K562 (cell line): Measurements from ENCODE around the gene HNF4A. TPM values are rescaled to one million over a fixed set of nuclear protein-coding genes. Genes with fewer than 3 reads are reported as not detected.

ENCODE experiments used
- ATAC-seq: fragments of 200-7000 bp; cut with Tn5 transposase; 3 replicates; pipeline ENCODE4 v1.9.1; 2020; ENCODE audit warnings: moderate library complexity
- BruUV-seq: library from RNA; stranded (reverse); fragments of 400-500 nt; replicated peaks from 2 replicates; lab custom pipeline; 2021; lab: Mats Ljungman, UMichigan
- CTCF ChIA-PET: fragments of 300-600 bp; formaldehyde crosslinking; extraction: SDS; loops from one replicate; lab custom pipeline; 2021; ENCODE audit warnings: low intra/inter-chr PET ratio; lab: Yijun Ruan, JAX
- POLR2A ChIA-PET: fragments of 300-600, 350-650 bp; sonication (Branson Sonifier 250); formaldehyde crosslinking; extraction: SDS; loops from one replicate; lab custom pipeline; 2021; ENCODE audit warnings: antibody characterized with exemption, inconsistent platforms; lab: Yijun Ruan, JAX
- DNase-seq, 4 experiments: peaks; one replicate each; pipeline versions ENCODE4 v3.0.0 to v3.0.0-alpha.2; 2011 to 2018; ENCODE audit warnings: low spot score in 3 of 4, mixed read lengths in 3 of 4; ENCODE audit errors: extremely low read depth in 1 of 4
- FAIRE-seq: peaks from 2 replicates; lab custom pipeline; 2011; peaks lifted over from hg19 to GRCh38; lab: Jason Lieb, UNC
- H2AFZ ChIP-seq: 2 replicates; pipeline ENCODE4 v1.6.0; 2011; ENCODE audit warnings: low read depth, low read length, control low read depth, inconsistent platforms
- H3K27ac ChIP-seq: fragments of 200-600 bp; 3 replicates; pipeline ENCODE4 v1.8.0; 2011; ENCODE audit warnings: low read depth, mild to moderate bottlenecking, control low read depth, inconsistent platforms, low read length, moderate library complexity, mixed read lengths; ENCODE audit errors: extremely low read depth
- H3K27me3 ChIP-seq, 2 experiments: fragments of 300-600 bp in 1 of 2; 2 replicates in 1 of 2; 3 replicates in 1 of 2; pipeline versions ENCODE4 v1.6.0 to v1.8.0; 2011; ENCODE audit warnings: inconsistent platforms in 2 of 2, low read length in 2 of 2, mild to moderate bottlenecking in 1 of 2, mixed read lengths in 1 of 2, moderate library complexity in 1 of 2; ENCODE audit not compliant: control insufficient read depth in 2 of 2, insufficient read depth in 2 of 2
- H3K36me3 ChIP-seq: fragments of 300-600 bp; 3 replicates; pipeline ENCODE4 v1.8.0; 2011; ENCODE audit warnings: mild to moderate bottlenecking, low read length, inconsistent platforms; ENCODE audit not compliant: control insufficient read depth, insufficient read depth
- H3K4me1 ChIP-seq, 2 experiments: fragments of 200-600 bp in 1 of 2; replicated peaks in 1 of 2; 2 replicates in 1 of 2; 3 replicates in 1 of 2; pipeline versions ENCODE4 v1.5.1 to v1.8.0; 2011; ENCODE audit warnings: inconsistent platforms in 2 of 2, low read length in 2 of 2, mild to moderate bottlenecking in 1 of 2, mixed read lengths in 1 of 2, moderate library complexity in 1 of 2; ENCODE audit not compliant: control insufficient read depth in 2 of 2, insufficient read depth in 2 of 2
- H3K4me2 ChIP-seq: 2 replicates; pipeline ENCODE4 v1.6.1; 2011; ENCODE audit warnings: low read length, control low read depth, inconsistent platforms, mixed read lengths; ENCODE audit not compliant: insufficient read depth
- H3K4me3 ChIP-seq: fragments of 200-600 bp; sonication (generic), shearing (Covaris generic); 2 replicates; pipeline ENCODE4 v1.5.1; 2016; ENCODE audit warnings: control low read depth, inconsistent platforms
- H3K79me2 ChIP-seq: fragments of 200-600 bp; 3 replicates; pipeline ENCODE4 v1.8.0; 2011; ENCODE audit warnings: low read length, inconsistent platforms; ENCODE audit not compliant: control insufficient read depth, insufficient read depth
- H3K9ac ChIP-seq, 2 experiments: 2 replicates each; pipeline versions ENCODE4 v1.6.0 to v1.6.1; 2011; ENCODE audit warnings: low read depth in 2 of 2, low read length in 2 of 2, control low read depth in 1 of 2, inconsistent platforms in 1 of 2, mild to moderate bottlenecking in 1 of 2, mixed read lengths in 1 of 2; ENCODE audit not compliant: insufficient read depth in 1 of 2
- H3K9me1 ChIP-seq: one replicate; pipeline ENCODE4 v1.6.0; 2011; ENCODE audit warnings: inconsistent platforms, mild to moderate bottlenecking, low read length, moderate library complexity; ENCODE audit not compliant: control insufficient read depth, insufficient read depth
- H3K9me3 ChIP-seq: replicated peaks from 2 replicates; pipeline ENCODE4 v1.5.1; 2011; ENCODE audit warnings: low read depth, low read length, inconsistent platforms; ENCODE audit not compliant: control insufficient read depth, insufficient read depth
- H4K20me1 ChIP-seq: replicated peaks from 2 replicates; pipeline ENCODE4 v1.6.1; 2011; ENCODE audit warnings: low read length, inconsistent platforms, mixed read lengths; ENCODE audit not compliant: control insufficient read depth, insufficient read depth
- BCOR ChIP-seq: fragments of 450-650 bp; IDR thresholded peaks from 2 replicates; pipeline ENCODE4 v1.6.1; 2016
- DIDO1 ChIP-seq: fragments of 450-650 bp; IDR thresholded peaks from 2 replicates; pipeline ENCODE4 v1.6.1; 2016; ENCODE audit warnings: low read depth, missing biosample characterization, missing genetic modification characterization
- ELF1 ChIP-seq: fragments of 200-800 bp; sonication (Bioruptor generic); IDR thresholded peaks from 2 replicates; pipeline ENCODE4 v1.6.1; 2016; ENCODE audit warnings: missing genetic modification characterization, missing compliant biosample characterization
- EWSR1 ChIP-seq: fragments of 450-650 bp; IDR thresholded peaks from 2 replicates; pipeline ENCODE4 v1.6.1; 2018; ENCODE audit warnings: borderline replicate concordance, mild to moderate bottlenecking, low read depth, moderate library complexity; ENCODE audit not compliant: partially characterized antibody
- HMGN3 ChIP-seq: IDR thresholded peaks from 2 replicates; pipeline ENCODE4 v1.6.1; 2011; ENCODE audit warnings: borderline replicate concordance, low read depth, mild to moderate bottlenecking, mixed read lengths, low read length; ENCODE audit not compliant: insufficient read length; ENCODE audit errors: extremely low read depth
- PURB ChIP-seq: sonication (generic); formaldehyde crosslinking; IDR thresholded peaks from 2 replicates; pipeline ENCODE4 v1.9.0; 2021; ENCODE audit warnings: low read depth, mild to moderate bottlenecking, missing genetic modification reagents
- RBM25 ChIP-seq: fragments of 200-400 bp; formaldehyde crosslinking; IDR thresholded peaks from 2 replicates; pipeline ENCODE4 v1.6.1; 2018; ENCODE audit warnings: low read length, low read depth, moderate library complexity; ENCODE audit not compliant: severe bottlenecking
- RHOXF2B ChIP-seq: fragments of 250-450 bp; sonication (Bioruptor Pico); conservative IDR thresholded peaks from 2 replicates; pipeline ENCODE4 v1.5.1; 2021
- STAT6 ChIP-seq: sonication (generic); formaldehyde crosslinking; IDR thresholded peaks from 2 replicates; pipeline ENCODE4 v1.8.1; 2023; ENCODE audit warnings: mild to moderate bottlenecking, missing genetic modification reagents
- ZFP36 ChIP-seq: fragments of 150-350 bp; IDR thresholded peaks from 2 replicates; pipeline ENCODE4 v1.6.1; 2018; ENCODE audit warnings: low read length, low read depth; ENCODE audit not compliant: partially characterized antibody
- ZNF512 ChIP-seq: IDR thresholded peaks from 2 replicates; pipeline ENCODE4 v1.6.1; 2016; ENCODE audit warnings: missing genetic modification characterization, missing compliant biosample characterization
- WGBS: fragments of 100-300 bp; shearing (Covaris generic); methylation state at CpG from one replicate; pipeline ENCODE4 v1.1.6; 2016; ENCODE audit warnings: low coverage, mixed read lengths; ENCODE audit not compliant: insufficient coverage; ENCODE audit errors: missing lambda C conversion rate; 5-methylcytosine and 5-hydroxymethylcytosine counted together
- in situ Hi-C: fragments of 300-500 bp; cut with MboI; formaldehyde crosslinking; loops from 4 replicates; pipeline ENCODE4 v1.15.0; 2018; ENCODE audit warnings: inconsistent platforms, mixed read lengths
- intact Hi-C: fragments of 100-400 bp; cut with micrococcal nuclease; formaldehyde crosslinking; loops from 2 replicates; pipeline ENCODE4 v1.14.2; 2022
- polyA plus RNA-seq, 8 experiments: library from polyadenylated mRNA; depleted of rRNA in 4 of 8; stranded (reverse) in 5 of 8; unstranded in 3 of 8; fragments of >200 nt; fragmentation: Nextera tagmentation in 2 of 8; fragmentation: Illumina TruSeq in 1 of 8; extraction: Ambion mirVana in 2 of 8; extraction: Trizol in 1 of 8; gene quantifications; 2 replicates each; pipeline versions ENCODE4 v1.2.1 to v1.2.3, GENCODE V29; 2011 to 2014; ENCODE audit warnings: inconsistent platforms in 1 of 8, missing spikeins in 1 of 8
- total RNA-seq, 7 experiments: library from RNA; depleted of rRNA in 6 of 7; stranded (reverse); fragments of >200 nt in 6 of 7; fragmentation: Illumina TruSeq in 2 of 7; extraction: Trizol in 2 of 7; gene quantifications; 2 replicates each; pipeline versions ENCODE4 v1.2.1 to v1.2.3, GENCODE V29; 2011 to 2021; ENCODE audit warnings: low replicate concordance in 1 of 7

Gene HNF4A
- total and polyA plus RNA-seq, 9 of the 15 experiments (the other 6 are each of a cell fraction or from before 2014, with no cell fraction given): 0.03 to 0.27 (median 0.08) TPM; not detected in 5

- 11% methylated on average over 12 of the region's 14 CpGs for WGBS
- peaks cover 18 to 53% of the 10 kb centered on the region in 2 experiments for H3K27me3 ChIP-seq
- H3K4me3 ChIP-seq: no peak overlapping the region
- no peak overlapping the region for H3K27ac ChIP-seq
- H2AFZ ChIP-seq: no peak overlapping the region
- no peak overlapping the region for H3K9ac ChIP-seq
- H3K79me2 ChIP-seq: no peaks in the 10 kb centered on the region
- POLR2A ChIA-PET: interaction anchor here (0.5 to 2.3 kb wide), 4 partner anchors 8 to 27 kb away, joined by 3 to 10 read pairs (median 3); no protein-coding TSS in a partner anchor
- H4K20me1 ChIP-seq: peaks cover 5% of the 10 kb centered on the region; the same call in 1 of the 2 replicates
- H3K36me3 ChIP-seq: no peaks in the 10 kb centered on the region
- in situ Hi-C loops: no loop called here
- no TSS peak for BruUV-seq
- 0 out of 5 replicates have a peak, but pooled peaks cover 0 to 3% of the 10 kb centered on the region in 2 experiments for H3K4me1 ChIP-seq
- TF ChIP-seq RBM25 (peak; percentile 32), DIDO1 (tag) (no peak), EWSR1 (no peak), STAT6 (CRISPR knock-in tag) (no peak), ZNF512 (tag) (no peak), PURB (CRISPR knock-in tag) (no peak), HMGN3 (no peak), ZFP36 (peak; percentile 57), RHOXF2B (CRISPR knock-in tag) (no peak), BCOR (0 out of 2 replicates have a peak, but pooled peaks have one; percentile 12), ELF1 (no peak)
- TF ChIP-seq, all 486 proteins: peak for 3
- intact Hi-C loops: no loop called here
- FAIRE-seq (no peak), DNase-seq (no peak), ATAC-seq (no peak)
- H3K9me3 ChIP-seq: no peaks in the 10 kb centered on the region
- H3K4me2 ChIP-seq: no peak overlapping the region
- no peaks in the 10 kb centered on the region for H3K9me1 ChIP-seq
- CTCF ChIA-PET: no interaction called here
Observed at GRCh38 chr20:44413575-44414345, 58.3 kb downstream of the HNF4A start.
